HepG2 (cell line): ENCODE results near the gene RNF213. TPM values are rescaled to one million over a fixed set of nuclear protein-coding genes. Genes with fewer than 3 reads are reported as not detected.

ENCODE experiments used
- ATAC-seq: fragments of 200-7000 bp; cut with Tn5 transposase; 3 replicates; pipeline ENCODE4 v1.9.1; 2020; ENCODE audit warnings: mild to moderate bottlenecking, moderate library complexity
- BruUV-seq: library from RNA; stranded (reverse); fragments of 400-500 nt; replicated peaks from 2 replicates; lab custom pipeline; 2021; lab: Mats Ljungman, UMichigan
- CTCF ChIA-PET: fragments of 300-600 bp; formaldehyde crosslinking; extraction: SDS; loops from one replicate; lab custom pipeline; 2021; ENCODE audit warnings: low total read pairs, inconsistent platforms, low intra/inter-chr PET ratio; lab: Yijun Ruan, JAX
- POLR2A ChIA-PET: fragments of 350-600 bp; sonication (Branson Sonifier 250); formaldehyde crosslinking; loops from one replicate; lab custom pipeline; 2020; ENCODE audit warnings: antibody characterized with exemption, inconsistent platforms; lab: Yijun Ruan, JAX
- DNase-seq: peaks from one replicate; pipeline ENCODE4 v3.0.0-alpha.2; 2015; ENCODE audit warnings: low spot score
- FAIRE-seq: peaks from 3 replicates; lab custom pipeline; 2011; peaks lifted over from hg19 to GRCh38; lab: Jason Lieb, UNC
- H2AFZ ChIP-seq: one replicate; pipeline ENCODE4 v1.6.1; 2011; ENCODE audit warnings: low read length, inconsistent platforms
- H3K27ac ChIP-seq: fragments of 300-600 bp; 3 replicates; pipeline ENCODE4 v1.8.0; 2011; ENCODE audit warnings: mixed run types, mild to moderate bottlenecking, mixed read lengths, low read length, inconsistent platforms; ENCODE audit not compliant: insufficient read depth; ENCODE audit errors: extremely low read length
- H3K27me3 ChIP-seq, 2 experiments: fragments of 200-600 bp in 1 of 2; 2 replicates in 1 of 2; 3 replicates in 1 of 2; pipeline versions ENCODE4 v1.6.0 to v1.8.0; 2011; ENCODE audit warnings: low read length in 2 of 2, mild to moderate bottlenecking in 2 of 2, moderate library complexity in 2 of 2, inconsistent platforms in 1 of 2; ENCODE audit not compliant: insufficient read depth in 2 of 2, control insufficient read depth in 1 of 2
- H3K36me3 ChIP-seq, 2 experiments: fragments of 200-600 bp in 1 of 2; replicated peaks in 1 of 2; 2 replicates in 1 of 2; 3 replicates in 1 of 2; pipeline versions ENCODE4 v1.5.1 to v1.8.0; 2011; ENCODE audit warnings: low read length in 2 of 2, inconsistent platforms in 1 of 2; ENCODE audit not compliant: insufficient read depth in 2 of 2, control insufficient read depth in 1 of 2
- H3K4me1 ChIP-seq: 2 replicates; pipeline ENCODE4 v1.5.1; 2012; ENCODE audit warnings: low read length, inconsistent platforms; ENCODE audit not compliant: insufficient read depth
- H3K4me2 ChIP-seq: 2 replicates; pipeline ENCODE4 v1.6.0; 2011; ENCODE audit warnings: low read depth, low read length, inconsistent platforms
- H3K4me3 ChIP-seq, 3 experiments: fragments of 200-600 bp in 1 of 3; sonication (generic), shearing (Covaris generic) in 1 of 3; replicated peaks in 1 of 3; 2 replicates each; pipeline ENCODE4 v1.5.1; 2011 to 2016; ENCODE audit warnings: low read length in 3 of 3, inconsistent platforms in 2 of 3, low read depth in 2 of 3, mild to moderate bottlenecking in 2 of 3, control low read depth in 1 of 3, mixed read lengths in 1 of 3; ENCODE audit not compliant: insufficient read depth in 1 of 3
- H3K79me2 ChIP-seq: one replicate; pipeline ENCODE4 v1.6.1; 2011; ENCODE audit warnings: low read length, inconsistent platforms; ENCODE audit not compliant: insufficient read depth
- H3K9ac ChIP-seq: 2 replicates; pipeline ENCODE4 v1.6.0; 2011; ENCODE audit warnings: mild to moderate bottlenecking, low read depth, low read length, inconsistent platforms; ENCODE audit not compliant: insufficient read depth
- H3K9me3 ChIP-seq: 2 replicates; pipeline ENCODE4 v1.5.1; 2012; ENCODE audit warnings: mild to moderate bottlenecking, low read length
- H4K20me1 ChIP-seq: 2 replicates; pipeline ENCODE4 v1.6.0; 2011; ENCODE audit warnings: inconsistent platforms, mild to moderate bottlenecking, low read length, moderate library complexity; ENCODE audit not compliant: insufficient read depth
- ARNT ChIP-seq: fragments of 450-650 bp; IDR thresholded peaks from 2 replicates; pipeline ENCODE4 v1.6.1; 2017
- DNMT1 ChIP-seq: sonication (generic); formaldehyde crosslinking; IDR thresholded peaks from 2 replicates; pipeline ENCODE4 v1.5.1; 2020; ENCODE audit warnings: mild to moderate bottlenecking, missing genetic modification reagents
- FOXO1 ChIP-seq: sonication (generic); formaldehyde crosslinking; IDR thresholded peaks from 2 replicates; pipeline ENCODE4 v1.4.0; 2020; ENCODE audit warnings: missing genetic modification reagents
- ISX ChIP-seq: sonication (generic); formaldehyde crosslinking; conservative IDR thresholded peaks from 2 replicates; pipeline ENCODE4 v1.5.0; 2020; ENCODE audit warnings: missing genetic modification reagents
- MAFF ChIP-seq: IDR thresholded peaks from 2 replicates; pipeline ENCODE4 v1.6.1; 2011; ENCODE audit warnings: low read depth, low read length, improper control_type of control experiment
- SRSF1 ChIP-seq: fragments of 200-400 bp; formaldehyde crosslinking; optimal IDR thresholded peaks from 2 replicates; pipeline ENCODE3; 2017; ENCODE audit warnings: mild to moderate bottlenecking, low read depth, low read length, moderate library complexity
- XRCC5 ChIP-seq: fragments of 200-400 bp; formaldehyde crosslinking; optimal IDR thresholded peaks from 2 replicates; pipeline ENCODE3; 2017; ENCODE audit warnings: mild to moderate bottlenecking, low read length
- ZFP36L2 ChIP-seq: sonication (generic); formaldehyde crosslinking; IDR thresholded peaks from 2 replicates; pipeline ENCODE4 v1.4.0; 2020; ENCODE audit warnings: missing genetic modification reagents
- ZNF138 ChIP-seq: sonication (generic); formaldehyde crosslinking; IDR thresholded peaks from 2 replicates; pipeline ENCODE4 v1.5.0; 2020; ENCODE audit warnings: mild to moderate bottlenecking, low read depth, missing genetic modification reagents
- ZNF605 ChIP-seq: sonication (generic); formaldehyde crosslinking; IDR thresholded peaks from 2 replicates; pipeline ENCODE4 v1.8.0; 2022; ENCODE audit warnings: mild to moderate bottlenecking, missing genetic modification reagents
- ZNF607 ChIP-seq: sonication (generic); formaldehyde crosslinking; IDR thresholded peaks from 2 replicates; pipeline ENCODE4 v1.5.1; 2020; ENCODE audit warnings: missing genetic modification reagents, mild to moderate bottlenecking, borderline replicate concordance
- ZNF670 ChIP-seq: sonication (generic); formaldehyde crosslinking; IDR thresholded peaks from 2 replicates; pipeline ENCODE4 v1.8.0; 2022; ENCODE audit warnings: mild to moderate bottlenecking, missing genetic modification reagents, borderline replicate concordance
- WGBS: methylation state at CpG from one replicate; pipeline ENCODE4 v1.1.6; 2017; ENCODE audit warnings: low lambda C conversion rate; 5-methylcytosine and 5-hydroxymethylcytosine counted together
- in situ Hi-C: cut with HindIII; loops from 2 replicates; pipeline ENCODE4 v1.10.0; 2017; ENCODE audit warnings: low pct_unique_long_range_greater_than_20kb; ENCODE audit not compliant: extremely low pct_ligation_motif_present
- intact Hi-C: fragments of 100-400 bp; cut with micrococcal nuclease; formaldehyde crosslinking; loops from one replicate; pipeline ENCODE4 v1.10.0; 2022; ENCODE audit not compliant: unreplicated experiment
- polyA plus RNA-seq, 8 experiments: library from polyadenylated mRNA; depleted of rRNA in 3 of 8; stranded (reverse) in 7 of 8; unstranded in 1 of 8; fragments of >200 nt; fragmentation: Illumina TruSeq in 4 of 8; extraction: Trizol in 4 of 8; gene quantifications; 2 replicates each; pipeline versions ENCODE4 v1.2.1 to v1.2.3, GENCODE V29; 2011 to 2016; ENCODE audit warnings: low read depth in 4 of 8, missing spikeins in 1 of 8, mixed read lengths in 1 of 8; ENCODE audit not compliant: insufficient read depth in 1 of 8
- total RNA-seq, 5 experiments: library from RNA; depleted of rRNA; stranded (reverse); fragments of >200 nt; fragmentation: Illumina TruSeq; extraction: Trizol; gene quantifications; 2 replicates each; pipeline ENCODE4 v1.2.3, GENCODE V29; 2016; ENCODE audit warnings: low read depth in 1 of 5
- TF ChIP-seq, protein P1 (sequence below): IDR thresholded peaks from 2 replicates; pipeline ENCODE4 v1.6.1; 2016; ENCODE audit warnings: low read depth, control low read depth
- TF ChIP-seq, protein P2 (sequence below): sonication (generic); formaldehyde crosslinking; conservative IDR thresholded peaks from 2 replicates; pipeline ENCODE4 v1.8.0; 2022; ENCODE audit warnings: missing genetic modification reagents
- TF ChIP-seq, protein P3 (sequence below): sonication (generic); formaldehyde crosslinking; IDR thresholded peaks from 2 replicates; pipeline ENCODE4 v1.9.0; 2021; ENCODE audit warnings: missing genetic modification reagents, mild to moderate bottlenecking, borderline replicate concordance
- TF ChIP-seq, protein P4 (sequence below): sonication (generic); formaldehyde crosslinking; IDR thresholded peaks from 2 replicates; pipeline ENCODE4 v1.9.0; 2021; ENCODE audit warnings: missing genetic modification reagents, mild to moderate bottlenecking, borderline replicate concordance
- TF ChIP-seq, protein P5 (sequence below): sonication (generic); formaldehyde crosslinking; IDR thresholded peaks from 2 replicates; pipeline ENCODE4 v1.5.0; 2020; ENCODE audit warnings: missing genetic modification reagents, mild to moderate bottlenecking, borderline replicate concordance

The RNF213 gene
- total and polyA plus RNA-seq, 2 of the 13 experiments (the other 11 are each of a cell fraction or from before 2014, with no cell fraction given) = 38.6 to 38.7 TPM

DNA sequence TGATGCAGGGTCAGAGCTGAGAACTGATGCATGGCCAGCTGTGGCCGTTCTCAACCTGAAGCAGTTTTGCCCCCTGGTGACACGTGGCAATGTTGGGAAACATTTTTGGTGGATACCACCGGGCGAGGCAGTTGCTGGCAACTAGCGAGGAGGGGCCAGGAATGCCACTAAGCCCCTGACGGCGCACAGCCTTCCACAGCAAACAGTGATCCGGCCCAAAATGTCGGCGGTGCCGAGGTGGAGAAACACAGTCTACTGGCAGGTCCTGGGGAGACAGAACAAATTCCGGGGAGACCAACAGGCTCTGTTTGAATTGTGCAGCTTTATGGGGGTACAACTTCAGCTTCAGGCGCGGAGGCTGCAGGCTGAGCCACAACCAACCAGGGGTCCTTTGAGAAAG lies 32.2 kb upstream of the RNF213 start (continued):
- TF ChIP-seq, protein P1, sequence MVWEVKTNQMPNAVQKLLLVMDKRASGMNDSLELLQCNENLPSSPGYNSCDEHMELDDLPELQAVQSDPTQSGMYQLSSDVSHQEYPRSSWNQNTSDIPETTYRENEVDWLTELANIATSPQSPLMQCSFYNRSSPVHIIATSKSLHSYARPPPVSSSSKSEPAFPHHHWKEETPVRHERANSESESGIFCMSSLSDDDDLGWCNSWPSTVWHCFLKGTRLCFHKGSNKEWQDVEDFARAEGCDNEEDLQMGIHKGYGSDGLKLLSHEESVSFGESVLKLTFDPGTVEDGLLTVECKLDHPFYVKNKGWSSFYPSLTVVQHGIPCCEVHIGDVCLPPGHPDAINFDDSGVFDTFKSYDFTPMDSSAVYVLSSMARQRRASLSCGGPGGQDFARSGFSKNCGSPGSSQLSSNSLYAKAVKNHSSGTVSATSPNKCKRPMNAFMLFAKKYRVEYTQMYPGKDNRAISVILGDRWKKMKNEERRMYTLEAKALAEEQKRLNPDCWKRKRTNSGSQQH (CRISPR knock-in tag) = no peak
- TF ChIP-seq ZNF670 (CRISPR knock-in tag) = no peak
- TF ChIP-seq, protein P2, sequence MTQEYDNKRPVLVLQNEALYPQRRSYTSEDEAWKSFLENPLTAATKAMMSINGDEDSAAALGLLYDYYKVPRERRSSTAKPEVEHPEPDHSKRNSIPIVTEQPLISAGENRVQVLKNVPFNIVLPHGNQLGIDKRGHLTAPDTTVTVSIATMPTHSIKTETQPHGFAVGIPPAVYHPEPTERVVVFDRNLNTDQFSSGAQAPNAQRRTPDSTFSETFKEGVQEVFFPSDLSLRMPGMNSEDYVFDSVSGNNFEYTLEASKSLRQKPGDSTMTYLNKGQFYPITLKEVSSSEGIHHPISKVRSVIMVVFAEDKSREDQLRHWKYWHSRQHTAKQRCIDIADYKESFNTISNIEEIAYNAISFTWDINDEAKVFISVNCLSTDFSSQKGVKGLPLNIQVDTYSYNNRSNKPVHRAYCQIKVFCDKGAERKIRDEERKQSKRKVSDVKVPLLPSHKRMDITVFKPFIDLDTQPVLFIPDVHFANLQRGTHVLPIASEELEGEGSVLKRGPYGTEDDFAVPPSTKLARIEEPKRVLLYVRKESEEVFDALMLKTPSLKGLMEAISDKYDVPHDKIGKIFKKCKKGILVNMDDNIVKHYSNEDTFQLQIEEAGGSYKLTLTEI (CRISPR knock-in tag) = no peak
- TF ChIP-seq XRCC5 = no peak

DNA sequence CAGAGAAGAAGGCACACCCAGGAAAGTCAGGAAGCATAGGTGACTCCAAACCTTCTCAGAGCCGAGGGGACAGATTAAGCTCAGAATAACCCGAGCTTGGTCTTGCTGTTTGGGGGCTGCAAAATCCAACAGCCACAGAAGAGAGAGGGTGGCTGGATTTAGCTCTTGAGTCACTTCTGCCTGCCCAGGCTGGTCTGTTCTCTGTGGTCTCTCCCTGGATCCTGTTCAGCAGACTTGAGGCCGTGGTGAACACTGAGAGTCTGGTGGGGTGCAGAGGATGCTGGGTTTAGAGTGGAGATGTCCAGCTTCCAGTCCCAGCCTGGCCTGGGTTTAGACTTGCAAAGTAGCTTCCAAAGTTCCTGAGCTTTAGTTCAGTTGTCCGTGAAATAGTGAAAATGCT lies 31.6 kb upstream of the RNF213 start:
- H3K4me3 ChIP-seq = no peak overlapping the region
- DNase-seq = no peak
- FAIRE-seq = no peak
- no peaks in the 10 kb centered on the region for H3K79me2 ChIP-seq
- no peak overlapping the region for H3K4me2 ChIP-seq
- POLR2A ChIA-PET = interaction anchor here (1.4 to 1.6 kb wide), 2 partner anchors 9 to 32 kb away, joined by 4 read pairs; partner anchors contain the start of genes SGSH and SLC26A11
- no peaks in the 10 kb centered on the region for H3K27me3 ChIP-seq
- H3K27ac ChIP-seq = no peak overlapping the region
- peaks cover 9% of the 10 kb centered on the region; the same call in 1 of the 2 replicates for H3K9me3 ChIP-seq
- no TSS peak for BruUV-seq
- H3K4me1 ChIP-seq = no peaks in the 10 kb centered on the region
- CTCF ChIA-PET = no interaction called here
- H2AFZ ChIP-seq = no peak overlapping the region
- peaks cover 2 to 7% of the 10 kb centered on the region in 2 experiments; a peak in 2 of 5 replicates for H3K36me3 ChIP-seq
- no peak overlapping the region for H3K9ac ChIP-seq
- 96% methylated on average over 4 of the region's 4 CpGs for WGBS
- no peak for ATAC-seq
- no peaks in the 10 kb centered on the region for H4K20me1 ChIP-seq
- in situ Hi-C loops (no loop called here), intact Hi-C loops (no loop called here)
- TF ChIP-seq ZNF605 (no peak), ISX (no peak), ZFP36L2 (CRISPR knock-in tag) (no peak), ZNF607 (CRISPR knock-in tag) (no peak), MAFF (no peak), ARNT (no peak), FOXO1 (CRISPR knock-in tag) (no peak), DNMT1 (CRISPR knock-in tag) (no peak), SRSF1 (no peak), ZNF138 (CRISPR knock-in tag) (no peak)
- TF ChIP-seq, protein P3, sequence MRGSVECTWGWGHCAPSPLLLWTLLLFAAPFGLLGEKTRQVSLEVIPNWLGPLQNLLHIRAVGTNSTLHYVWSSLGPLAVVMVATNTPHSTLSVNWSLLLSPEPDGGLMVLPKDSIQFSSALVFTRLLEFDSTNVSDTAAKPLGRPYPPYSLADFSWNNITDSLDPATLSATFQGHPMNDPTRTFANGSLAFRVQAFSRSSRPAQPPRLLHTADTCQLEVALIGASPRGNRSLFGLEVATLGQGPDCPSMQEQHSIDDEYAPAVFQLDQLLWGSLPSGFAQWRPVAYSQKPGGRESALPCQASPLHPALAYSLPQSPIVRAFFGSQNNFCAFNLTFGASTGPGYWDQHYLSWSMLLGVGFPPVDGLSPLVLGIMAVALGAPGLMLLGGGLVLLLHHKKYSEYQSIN = no peak
- TF ChIP-seq, protein P4, sequence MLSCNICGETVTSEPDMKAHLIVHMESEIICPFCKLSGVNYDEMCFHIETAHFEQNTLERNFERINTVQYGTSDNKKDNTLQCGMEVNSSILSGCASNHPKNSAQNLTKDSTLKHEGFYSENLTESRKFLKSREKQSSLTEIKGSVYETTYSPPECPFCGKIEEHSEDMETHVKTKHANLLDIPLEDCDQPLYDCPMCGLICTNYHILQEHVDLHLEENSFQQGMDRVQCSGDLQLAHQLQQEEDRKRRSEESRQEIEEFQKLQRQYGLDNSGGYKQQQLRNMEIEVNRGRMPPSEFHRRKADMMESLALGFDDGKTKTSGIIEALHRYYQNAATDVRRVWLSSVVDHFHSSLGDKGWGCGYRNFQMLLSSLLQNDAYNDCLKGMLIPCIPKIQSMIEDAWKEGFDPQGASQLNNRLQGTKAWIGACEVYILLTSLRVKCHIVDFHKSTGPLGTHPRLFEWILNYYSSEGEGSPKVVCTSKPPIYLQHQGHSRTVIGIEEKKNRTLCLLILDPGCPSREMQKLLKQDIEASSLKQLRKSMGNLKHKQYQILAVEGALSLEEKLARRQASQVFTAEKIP (CRISPR knock-in tag) = no peak
- TF ChIP-seq, protein P5, sequence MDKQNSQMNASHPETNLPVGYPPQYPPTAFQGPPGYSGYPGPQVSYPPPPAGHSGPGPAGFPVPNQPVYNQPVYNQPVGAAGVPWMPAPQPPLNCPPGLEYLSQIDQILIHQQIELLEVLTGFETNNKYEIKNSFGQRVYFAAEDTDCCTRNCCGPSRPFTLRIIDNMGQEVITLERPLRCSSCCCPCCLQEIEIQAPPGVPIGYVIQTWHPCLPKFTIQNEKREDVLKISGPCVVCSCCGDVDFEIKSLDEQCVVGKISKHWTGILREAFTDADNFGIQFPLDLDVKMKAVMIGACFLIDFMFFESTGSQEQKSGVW (CRISPR knock-in tag) = no peak
